IPS-20b (cell line): ENCODE measurements around the gene CHST8.
A peak's percentile ranks its signal among the peaks of the same experiment; 100 is the strongest.

Experiments used
- H3K27ac ChIP-seq: one replicate; pipeline ENCODE4 v1.5.1; 2013; ENCODE audit warnings: low read length
- H3K27me3 ChIP-seq: 2 replicates; pipeline ENCODE4 v1.6.1; 2013; ENCODE audit warnings: mild to moderate bottlenecking, low read length, inconsistent platforms; ENCODE audit not compliant: insufficient read depth
- H3K36me3 ChIP-seq: 2 replicates; pipeline ENCODE4 v1.6.1; 2013; ENCODE audit warnings: low read depth, mild to moderate bottlenecking, inconsistent platforms, low read length, moderate library complexity; ENCODE audit not compliant: insufficient read depth
- H3K4me1 ChIP-seq: 2 replicates; pipeline ENCODE4 v1.6.1; 2013; ENCODE audit warnings: mild to moderate bottlenecking, control low read depth, inconsistent platforms, low read length, moderate library complexity; ENCODE audit not compliant: insufficient read depth
- H3K4me3 ChIP-seq: 2 replicates; pipeline ENCODE4 v1.5.1; 2013; ENCODE audit warnings: mild to moderate bottlenecking, low read length, inconsistent platforms
- H3K9ac ChIP-seq: 2 replicates; pipeline ENCODE4 v1.6.1; 2013; ENCODE audit warnings: low read depth, mild to moderate bottlenecking, inconsistent platforms, low read length, moderate library complexity
- H3K9me3 ChIP-seq: 2 replicates; pipeline ENCODE4 v1.6.1; 2013; ENCODE audit warnings: mild to moderate bottlenecking, low read depth, low read length, inconsistent platforms; ENCODE audit not compliant: insufficient read depth

Gene CHST8

DNA sequence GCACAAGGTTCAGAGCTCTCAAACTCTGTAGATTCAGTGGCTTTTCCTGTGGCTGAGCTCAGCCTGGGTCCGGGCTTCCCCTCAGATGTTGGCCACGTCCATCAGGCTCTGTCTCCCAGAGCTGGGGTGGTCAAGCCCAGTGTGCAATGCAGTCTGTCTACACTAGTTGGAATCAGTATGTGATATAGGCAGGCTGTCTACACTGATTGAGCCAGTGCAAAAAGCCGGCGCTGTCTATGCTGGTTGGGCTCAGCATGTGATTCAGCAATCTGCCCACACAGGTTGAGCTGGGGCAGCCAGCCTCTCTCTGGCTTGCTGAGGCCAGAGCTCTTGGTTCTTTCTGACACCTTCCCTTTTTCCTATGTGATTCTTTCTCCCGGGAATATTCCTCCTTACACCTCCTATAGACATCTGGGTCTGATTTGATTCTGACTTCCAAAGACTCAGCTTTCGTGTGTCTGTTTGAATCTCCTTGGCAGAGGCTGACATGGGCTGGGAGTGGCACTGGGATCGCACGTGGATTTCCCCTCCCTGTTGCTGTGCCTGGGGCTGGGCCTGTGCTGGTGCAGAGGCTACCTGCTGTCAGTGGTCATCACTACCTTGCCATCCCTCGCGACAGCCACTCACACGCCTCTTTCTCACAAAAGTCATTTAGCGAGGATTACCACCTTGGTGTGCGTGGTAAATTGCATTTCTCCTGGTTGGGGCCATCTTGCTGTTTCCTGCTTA, 9.3 kb downstream of the CHST8 start:
- Histone ChIP-seq H3K4me1 (peaks cover 4% of the 10 kb centered on the region), H3K9ac (no peak overlapping the region), H3K4me3 (no peak overlapping the region), H3K36me3 (no peaks in the 10 kb centered on the region), H3K27ac (no peak overlapping the region), H3K9me3 (no peaks in the 10 kb centered on the region), H3K27me3 (peaks cover 7% of the 10 kb centered on the region)

DNA sequence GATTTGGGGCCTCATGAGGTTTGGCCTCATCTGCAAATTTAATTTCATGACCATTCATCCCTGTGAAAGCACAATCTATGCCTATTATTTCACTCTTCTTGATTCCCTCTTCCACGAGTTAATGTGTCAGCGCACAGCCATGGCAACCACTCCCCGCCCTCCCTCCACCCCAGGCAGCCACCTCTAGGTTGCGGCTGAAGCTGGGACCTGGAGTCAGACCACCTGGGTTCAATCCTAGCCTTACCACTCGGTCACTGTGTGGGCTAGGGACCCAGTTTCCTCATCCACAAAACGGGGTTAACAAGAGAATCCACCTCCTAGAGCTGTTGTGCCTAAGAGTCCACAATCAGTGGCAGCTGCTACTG, 9.8 kb downstream of the CHST8 start:
- Histone ChIP-seq H3K27ac (no peak overlapping the region), H3K4me3 (no peak overlapping the region), H3K9ac (no peak overlapping the region), H3K4me1 (peaks cover 5% of the 10 kb centered on the region), H3K9me3 (no peaks in the 10 kb centered on the region), H3K36me3 (no peaks in the 10 kb centered on the region), H3K27me3 (peaks cover 5% of the 10 kb centered on the region; the same call in 1 of the 2 replicates)

DNA sequence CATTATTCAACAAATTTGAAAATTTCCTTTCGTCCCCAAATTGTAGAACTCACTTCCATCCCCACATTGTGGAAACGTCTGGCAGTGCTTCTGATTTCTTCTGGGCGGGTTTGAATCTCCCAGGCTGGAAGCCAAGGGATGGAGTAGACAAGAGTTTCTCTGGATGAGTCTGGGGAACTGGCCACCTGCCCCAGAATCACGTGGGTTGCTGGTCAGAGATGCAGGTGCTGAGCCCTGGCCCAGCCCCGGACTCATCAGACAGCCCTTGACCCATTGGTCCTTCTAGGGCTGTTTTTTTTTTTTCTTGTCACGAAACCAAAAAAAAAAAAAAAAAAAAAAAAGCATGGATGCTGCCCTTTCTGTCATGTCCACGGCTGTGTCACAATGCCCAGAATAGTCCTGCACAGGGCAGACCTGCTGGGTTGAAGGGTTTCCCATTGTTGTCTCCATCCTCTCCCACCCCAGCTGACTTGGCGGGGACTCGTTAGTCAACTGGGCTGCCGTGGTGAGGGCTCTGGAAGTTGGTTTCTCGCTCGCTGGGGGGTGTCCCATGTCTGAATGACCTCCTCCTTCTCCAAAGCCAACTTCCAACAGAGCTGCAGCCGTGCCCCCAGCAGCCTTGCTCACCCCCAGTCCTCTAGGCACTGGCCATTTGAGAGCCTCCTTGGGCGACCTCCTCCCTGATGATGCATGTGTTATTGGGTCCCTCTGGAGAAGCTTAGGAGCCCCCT, 12.8 kb downstream of the CHST8 start:
- no peaks in the 10 kb centered on the region for H3K36me3 ChIP-seq
- H3K27ac ChIP-seq: no peak overlapping the region
- no peak overlapping the region for H3K4me3 ChIP-seq
- no peak overlapping the region for H3K9ac ChIP-seq
- H3K4me1 ChIP-seq: peaks cover 27% of the 10 kb centered on the region
- no peaks in the 10 kb centered on the region for H3K27me3 ChIP-seq
- H3K9me3 ChIP-seq: no peaks in the 10 kb centered on the region

DNA sequence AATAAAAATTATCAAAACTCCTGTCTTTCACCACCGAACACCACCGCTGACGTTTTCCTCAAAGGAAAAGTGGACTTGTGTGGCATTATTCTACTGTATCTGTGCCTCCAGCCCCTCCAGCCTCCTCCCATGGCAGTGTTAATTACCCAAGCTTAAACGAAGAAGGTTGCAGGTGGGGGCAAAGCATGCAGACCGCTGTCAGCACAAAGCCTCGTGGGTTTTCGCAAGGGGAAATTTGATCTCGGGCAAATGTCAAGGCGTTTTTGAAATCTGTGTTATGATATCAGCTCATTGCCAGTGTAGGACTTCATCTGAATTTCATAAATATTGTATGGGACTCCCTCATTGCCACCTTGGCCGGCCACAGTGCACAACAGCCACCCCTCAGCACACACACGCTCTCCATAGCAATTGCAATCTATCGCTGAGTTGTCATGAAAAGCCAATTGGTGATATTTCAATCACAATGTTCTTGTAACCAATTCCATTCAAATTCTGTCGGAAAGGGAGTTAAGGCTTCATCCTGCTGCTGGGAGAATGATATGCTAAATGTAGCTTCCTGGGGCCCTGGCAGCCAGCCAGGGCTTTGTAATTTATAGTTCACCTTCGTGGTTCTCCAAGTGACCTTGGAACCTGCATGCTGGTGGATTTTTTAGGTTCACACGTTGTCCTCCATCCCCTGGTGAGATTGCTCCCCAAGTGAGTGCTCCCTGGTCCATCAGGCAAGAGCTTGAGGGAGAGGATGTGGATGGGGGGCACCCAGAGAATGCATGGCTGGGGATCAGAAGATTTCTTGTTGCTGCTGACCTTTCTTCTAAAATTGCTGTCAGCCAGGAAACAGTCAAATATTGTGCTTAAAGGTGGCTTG, 16.6 kb downstream of the CHST8 start:
- peak overlapping the region; percentile 50; the same call in 1 of the 2 replicates for H3K4me3 ChIP-seq
- H3K4me1 ChIP-seq: peaks cover 28% of the 10 kb centered on the region
- no peaks in the 10 kb centered on the region for H3K9me3 ChIP-seq
- no peaks in the 10 kb centered on the region for H3K27me3 ChIP-seq
- peak overlapping the region; percentile 46; the same call in 1 of the 2 replicates for H3K9ac ChIP-seq
- H3K27ac ChIP-seq: peak overlapping the region; percentile 1
- H3K36me3 ChIP-seq: no peaks in the 10 kb centered on the region

DNA sequence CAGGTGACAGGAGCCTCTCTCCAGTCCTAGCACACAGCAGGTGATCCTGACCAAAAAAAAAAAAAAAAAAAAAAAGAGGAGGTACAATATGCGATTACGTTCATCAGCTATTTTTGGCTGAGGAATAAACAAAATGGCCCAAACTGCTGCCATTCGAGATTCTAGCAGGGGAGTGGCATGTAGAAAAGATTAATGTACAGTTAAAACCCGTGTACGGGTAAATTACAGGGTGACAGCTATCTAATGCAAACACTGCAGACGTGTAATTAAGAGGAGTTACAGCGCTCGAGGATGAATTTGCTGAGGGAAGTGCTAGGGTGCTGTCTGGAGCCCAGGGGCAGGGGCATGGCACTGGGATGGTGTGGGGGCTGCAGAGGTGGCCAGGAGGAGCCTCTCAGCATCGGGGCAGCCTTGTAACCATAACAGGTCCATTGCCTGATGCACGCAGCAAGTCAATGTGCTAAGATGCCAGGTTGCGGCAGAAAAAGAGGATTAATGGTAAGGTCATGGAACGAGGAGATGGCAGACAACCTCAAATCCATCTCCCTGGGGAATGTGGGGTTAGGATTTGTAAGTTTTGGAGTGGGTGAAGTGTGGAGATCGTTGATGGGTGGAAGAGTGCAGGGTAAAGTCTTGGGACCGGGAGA, 17.4 kb downstream of the CHST8 start:
- H3K27me3 ChIP-seq: no peaks in the 10 kb centered on the region
- H3K4me1 ChIP-seq: peaks cover 28% of the 10 kb centered on the region
- peak overlapping the region; percentile 46; the same call in 1 of the 2 replicates for H3K9ac ChIP-seq
- peak overlapping the region; percentile 50; the same call in 1 of the 2 replicates for H3K4me3 ChIP-seq
- no peaks in the 10 kb centered on the region for H3K9me3 ChIP-seq
- no peak overlapping the region for H3K27ac ChIP-seq
- no peaks in the 10 kb centered on the region for H3K36me3 ChIP-seq

DNA sequence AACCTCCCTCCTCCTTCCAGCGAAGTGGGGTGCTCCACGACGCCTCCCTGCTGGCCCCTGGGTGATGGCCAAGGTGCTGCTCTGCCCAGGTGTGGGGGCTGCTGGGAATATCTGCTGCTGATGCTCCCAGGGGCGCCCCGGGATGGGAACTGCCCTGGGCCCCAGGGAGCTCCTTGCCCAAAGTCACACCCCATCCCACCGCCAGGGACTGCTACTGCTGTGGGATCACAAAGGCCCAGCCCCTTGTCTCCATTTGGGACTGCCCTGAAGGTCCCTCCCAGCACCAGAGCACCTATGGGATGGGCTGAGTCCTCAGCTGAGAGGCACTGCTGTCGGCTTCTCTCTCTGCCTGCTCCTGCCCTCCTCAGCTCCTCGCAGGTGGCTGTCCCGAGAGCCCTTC, 19.0 kb downstream of the CHST8 start:
- Histone ChIP-seq H3K9ac (no peak overlapping the region), H3K4me3 (no peak overlapping the region), H3K9me3 (no peaks in the 10 kb centered on the region), H3K4me1 (peaks cover 28% of the 10 kb centered on the region), H3K27me3 (no peaks in the 10 kb centered on the region), H3K36me3 (no peaks in the 10 kb centered on the region), H3K27ac (no peak overlapping the region)

DNA sequence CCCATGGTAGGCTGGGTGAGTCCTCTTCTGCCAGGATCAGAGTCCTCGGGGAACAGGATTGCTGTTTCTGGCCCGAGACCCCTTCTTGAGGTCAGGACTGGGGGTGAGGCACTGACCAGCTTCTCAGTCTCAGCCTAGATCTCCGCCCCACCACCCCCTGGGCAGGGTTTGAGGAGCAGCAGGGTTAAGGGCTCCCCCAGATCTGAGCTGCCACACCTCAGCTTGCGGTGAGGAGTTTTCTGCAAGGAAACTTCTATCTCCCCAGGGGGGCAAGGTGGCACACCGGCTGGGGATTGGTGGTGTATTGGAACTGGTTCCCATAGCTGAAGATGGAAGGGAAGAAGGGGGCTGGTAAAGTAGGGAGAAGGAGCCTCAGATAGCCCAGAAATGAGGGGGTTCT, 19.5 kb downstream of the CHST8 start:
- no peak overlapping the region for H3K9ac ChIP-seq
- H3K4me3 ChIP-seq: no peak overlapping the region
- H3K4me1 ChIP-seq: peaks cover 25% of the 10 kb centered on the region
- H3K27me3 ChIP-seq: no peaks in the 10 kb centered on the region
- no peak overlapping the region for H3K27ac ChIP-seq
- H3K9me3 ChIP-seq: no peaks in the 10 kb centered on the region
- no peaks in the 10 kb centered on the region for H3K36me3 ChIP-seq

DNA sequence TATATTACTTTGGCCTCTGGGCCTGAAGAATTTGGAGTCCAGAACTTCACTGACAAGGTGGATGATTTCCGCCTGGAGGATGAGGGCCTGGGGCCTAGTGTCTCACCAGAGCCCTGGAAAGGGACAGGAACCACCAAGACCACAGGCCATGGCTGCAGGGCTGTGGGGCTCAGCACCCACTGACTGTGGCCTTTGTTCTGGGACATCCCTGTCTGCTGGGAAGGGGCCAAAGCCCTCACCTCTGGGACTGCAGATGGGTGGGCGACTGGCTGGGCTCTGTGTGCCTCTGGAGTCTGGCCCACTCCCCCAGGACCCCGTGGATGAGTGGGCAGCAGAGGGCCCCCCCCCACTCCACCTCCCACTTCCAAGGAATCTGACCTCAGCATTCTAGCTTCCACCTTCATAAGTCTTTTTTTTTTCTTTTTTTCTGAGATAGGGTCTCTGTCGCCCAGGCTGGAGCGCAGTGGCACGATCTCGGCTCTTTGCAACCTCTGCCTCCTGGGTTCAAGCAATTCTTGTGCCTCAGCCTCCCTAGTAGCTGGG, 20.3 kb downstream of the CHST8 start:
- Histone ChIP-seq H3K36me3 (no peaks in the 10 kb centered on the region), H3K27me3 (no peaks in the 10 kb centered on the region), H3K9ac (no peak overlapping the region), H3K27ac (no peak overlapping the region), H3K4me1 (peaks cover 22% of the 10 kb centered on the region), H3K4me3 (no peak overlapping the region), H3K9me3 (no peaks in the 10 kb centered on the region)

DNA sequence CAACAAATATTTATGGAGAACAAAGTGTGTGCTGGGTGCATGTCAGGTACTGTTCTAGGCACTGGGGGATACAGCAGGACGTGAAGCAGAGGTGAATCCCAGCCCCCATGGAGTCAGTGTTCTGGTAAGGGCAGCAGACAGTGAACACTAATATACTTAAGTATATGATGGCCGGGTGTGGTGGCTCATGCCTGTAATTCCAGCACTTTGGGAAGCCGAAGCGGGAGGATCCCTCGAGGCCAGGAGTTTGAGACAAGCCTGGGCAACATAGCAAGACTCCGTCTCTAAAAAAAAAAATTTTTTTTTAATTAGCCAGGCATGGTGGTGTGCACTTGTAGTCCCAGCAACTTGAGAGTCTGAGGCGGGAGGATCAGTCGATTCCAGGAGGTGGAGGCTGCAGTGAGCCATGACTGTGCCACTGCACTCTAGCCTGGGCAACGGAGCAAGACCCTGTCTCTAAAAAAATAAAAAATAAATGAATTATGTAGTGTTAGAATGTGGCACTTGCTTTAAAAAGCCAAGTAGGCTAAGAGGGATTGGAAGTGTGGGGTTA, 22.6 kb downstream of the CHST8 start:
- no peaks in the 10 kb centered on the region for H3K9me3 ChIP-seq
- no peaks in the 10 kb centered on the region for H3K27me3 ChIP-seq
- no peak overlapping the region for H3K9ac ChIP-seq
- H3K36me3 ChIP-seq: no peaks in the 10 kb centered on the region
- H3K27ac ChIP-seq: no peak overlapping the region
- H3K4me3 ChIP-seq: no peak overlapping the region
- H3K4me1 ChIP-seq: peaks cover 7% of the 10 kb centered on the region; the same call in 1 of the 2 replicates

DNA sequence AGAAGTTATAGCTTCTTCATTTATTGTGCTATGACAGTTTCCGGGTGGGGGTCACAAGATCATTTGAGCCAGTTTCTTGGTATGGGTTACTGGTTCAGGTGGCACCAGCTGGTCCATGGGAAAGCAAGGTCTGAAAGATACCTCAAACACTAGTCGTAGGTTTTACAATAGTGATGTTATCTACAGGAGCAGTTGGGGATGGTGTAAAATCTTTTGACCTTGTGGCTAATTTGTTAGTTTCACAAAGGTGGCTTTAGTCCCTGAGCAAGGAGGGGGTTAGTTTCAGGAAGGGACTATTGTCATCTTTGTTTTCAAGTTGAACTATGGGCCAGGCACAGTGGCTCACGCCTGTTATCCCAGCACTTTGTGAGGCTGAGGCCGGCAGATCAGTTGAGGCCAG, 24.6 kb downstream of the CHST8 start:
- Histone ChIP-seq H3K4me3 (no peak overlapping the region), H3K36me3 (no peaks in the 10 kb centered on the region), H3K27ac (no peak overlapping the region), H3K9ac (no peak overlapping the region), H3K27me3 (no peaks in the 10 kb centered on the region), H3K9me3 (no peaks in the 10 kb centered on the region), H3K4me1 (peaks cover 10% of the 10 kb centered on the region; the same call in 1 of the 2 replicates)

DNA sequence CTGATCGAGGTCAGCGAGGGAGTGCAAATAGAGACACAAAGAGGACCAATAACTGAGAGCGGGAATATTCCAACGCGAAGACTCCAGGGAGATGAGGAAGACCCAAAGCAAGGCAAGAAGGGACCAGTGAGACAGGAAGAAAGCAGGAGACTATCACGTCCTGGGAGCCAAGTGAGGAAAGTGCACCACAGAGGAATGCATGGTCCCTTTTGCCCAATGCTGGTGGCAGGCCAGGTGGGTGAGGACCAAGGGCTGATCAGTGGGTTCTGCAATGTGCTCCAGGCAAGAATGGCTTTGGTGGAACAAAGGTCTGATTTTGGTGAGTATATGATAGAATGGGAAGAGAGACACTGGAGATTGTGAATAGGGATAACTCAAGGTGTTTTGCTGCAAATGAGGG, 25.4 kb downstream of the CHST8 start:
- Histone ChIP-seq H3K36me3 (no peaks in the 10 kb centered on the region), H3K27ac (no peak overlapping the region), H3K27me3 (no peaks in the 10 kb centered on the region)

More for the DNA sequence above, 25.4 kb downstream of the CHST8 start:
- peaks cover 10% of the 10 kb centered on the region; the same call in 1 of the 2 replicates for H3K4me1 ChIP-seq
- no peak overlapping the region for H3K9ac ChIP-seq
- H3K4me3 ChIP-seq: no peak overlapping the region
- H3K9me3 ChIP-seq: no peaks in the 10 kb centered on the region
